ENCODE results near the gene KRT73. TPM values are rescaled to one million over a fixed set of nuclear protein-coding genes. Genes with fewer than 3 reads are reported as not detected.
A peak's percentile ranks its signal among the peaks of the same experiment; 100 is the strongest.

The KRT73 gene
- total and polyA plus RNA-seq, 4 donors = not detected

DNA sequence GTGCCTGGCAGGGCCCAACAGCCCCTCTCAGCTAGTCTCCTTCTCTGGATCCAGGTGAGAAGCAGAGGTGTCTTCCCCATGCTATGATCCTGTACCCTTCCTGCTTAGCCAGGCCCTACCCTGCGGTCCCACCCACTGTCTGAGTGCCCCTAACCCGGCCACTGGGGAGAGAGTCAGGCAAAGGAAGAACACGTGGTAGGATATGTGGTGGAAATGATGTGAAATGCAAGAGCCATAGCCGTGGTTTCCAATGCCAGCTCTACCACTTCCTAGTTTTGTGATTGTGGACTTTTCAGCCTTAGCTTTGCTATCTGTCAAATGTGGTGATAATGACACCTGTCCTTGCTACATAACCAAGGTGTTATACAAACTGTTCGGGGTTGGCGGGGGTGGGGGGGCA, 17.8 kb upstream of the KRT73 start:
- no peaks in the 10 kb centered on the region for H3K36me3 ChIP-seq (ENCODE audit: control insufficient read depth in 4 of 4, insufficient read depth in 3 of 4, low read depth in 1 of 4, low read length in 3 of 4)
- H3K27ac ChIP-seq (ENCODE audit: low read depth in 1 of 2, low read length in 2 of 2) = no peak overlapping the region
- no peak overlapping the region for H3K4me3 ChIP-seq (ENCODE audit: low read depth in 1 of 3, low read length in 3 of 3)
- DNase-seq (ENCODE audit: low spot score) = peak; percentile 19
- no peaks in the 10 kb centered on the region for H3K9me3 ChIP-seq (ENCODE audit: control insufficient read depth in 4 of 4, low read length in 3 of 4)
- no peak overlapping the region for H3K9ac ChIP-seq (ENCODE audit: low read depth in 1 of 2, low read length in 2 of 2)
- TF ChIP-seq, protein P1, sequence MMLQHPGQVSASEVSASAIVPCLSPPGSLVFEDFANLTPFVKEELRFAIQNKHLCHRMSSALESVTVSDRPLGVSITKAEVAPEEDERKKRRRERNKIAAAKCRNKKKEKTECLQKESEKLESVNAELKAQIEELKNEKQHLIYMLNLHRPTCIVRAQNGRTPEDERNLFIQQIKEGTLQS (IDR thresholded peaks at IDR 0.05) = no peak
- no peak for TF ChIP-seq YY1 (IDR thresholded peaks at IDR 0.05)
- no peak for TF ChIP-seq MAX (IDR thresholded peaks at IDR 0.05)
- H3K27me3 ChIP-seq (ENCODE audit: control insufficient read depth in 4 of 4, insufficient read depth in 4 of 4, low read length in 3 of 4) = no peaks in the 10 kb centered on the region
- H3K4me1 ChIP-seq (ENCODE audit: control insufficient read depth in 4 of 4, insufficient read depth in 4 of 4, low read length in 3 of 4) = no peaks in the 10 kb centered on the region
- 78% methylated on average over 6 of the region's 6 CpGs for WGBS

DNA sequence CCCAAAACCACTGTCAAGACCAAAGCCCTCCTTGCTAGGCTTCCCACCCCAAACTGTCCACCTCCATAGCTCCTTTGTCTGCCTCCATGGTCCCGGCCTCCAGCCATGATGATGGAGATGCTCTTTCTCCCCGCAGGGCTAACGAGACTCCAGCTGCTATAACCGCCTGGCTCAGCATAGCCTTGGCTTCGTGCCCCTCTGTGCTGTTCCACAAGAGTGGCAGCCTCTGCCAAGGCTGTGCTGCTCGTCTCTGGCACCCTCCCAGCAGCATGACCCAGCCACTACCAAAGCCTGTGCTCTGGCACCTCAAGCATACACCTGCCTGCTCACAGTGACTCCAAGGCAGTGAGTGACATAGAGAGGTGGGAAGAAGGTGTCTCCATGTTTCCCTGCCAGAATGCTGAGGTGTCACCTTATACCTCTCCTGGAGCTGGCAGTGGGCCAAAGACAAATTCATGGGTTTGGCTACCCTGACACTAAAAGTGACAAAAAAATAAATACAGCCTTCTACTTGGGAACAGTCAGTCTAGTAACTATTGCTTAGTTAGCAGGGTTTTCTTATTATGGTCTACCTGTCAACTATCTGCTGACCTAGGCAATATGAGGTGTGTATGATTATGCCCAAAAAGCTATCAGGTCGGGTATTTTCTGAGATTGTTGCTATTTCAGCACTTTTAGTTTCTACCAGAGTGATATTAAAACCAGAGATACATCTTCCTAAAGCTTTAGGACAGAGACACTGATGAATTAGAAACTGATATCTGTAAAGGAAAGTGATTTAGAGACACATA, 16.1 kb upstream of the KRT73 start:
- 46% methylated on average over 7 of the region's 7 CpGs for WGBS
- H3K27me3 ChIP-seq (ENCODE audit: control insufficient read depth in 4 of 4, insufficient read depth in 4 of 4, low read length in 3 of 4) = no peaks in the 10 kb centered on the region
- no peaks in the 10 kb centered on the region for H3K9me3 ChIP-seq (ENCODE audit: control insufficient read depth in 4 of 4, low read length in 3 of 4)
- no peak overlapping the region for H3K4me3 ChIP-seq (ENCODE audit: low read depth in 1 of 3, low read length in 3 of 3)
- H3K4me1 ChIP-seq (ENCODE audit: control insufficient read depth in 4 of 4, insufficient read depth in 4 of 4, low read length in 3 of 4) = no peaks in the 10 kb centered on the region
- no peak overlapping the region for H3K27ac ChIP-seq (ENCODE audit: low read depth in 1 of 2, low read length in 2 of 2)
- H3K9ac ChIP-seq (ENCODE audit: low read depth in 1 of 2, low read length in 2 of 2) = no peak overlapping the region
- peak; percentile 31 for DNase-seq (ENCODE audit: low spot score)
- TF ChIP-seq FOXA1 (IDR thresholded peaks at IDR 0.05) (no peak), EGR1 (IDR thresholded peaks at IDR 0.05; ENCODE audit: low read depth in 2 of 2) (no peak), FOXA2 (IDR thresholded peaks at IDR 0.05) (no peak), MAX (IDR thresholded peaks at IDR 0.05) (no peak), HNF4G (IDR thresholded peaks at IDR 0.05) (no peak), NR2F2 (IDR thresholded peaks at IDR 0.05) (no peak), RXRA (IDR thresholded peaks at IDR 0.05) (no peak), YY1 (IDR thresholded peaks at IDR 0.05) (no peak), CTCF (IDR thresholded peaks at IDR 0.05; ENCODE audit: low read depth, low read length, missing input control) (no peak), TAF1 (conservative IDR thresholded peaks at IDR 0.05) (no peak), JUND (IDR thresholded peaks at IDR 0.05) (no peak), GABPA (IDR thresholded peaks at IDR 0.05 in 1 of 2, conservative IDR thresholded peaks at IDR 0.05 in 1 of 2) (no peak), RAD21 (IDR thresholded peaks at IDR 0.05) (no peak), ZBTB33 (IDR thresholded peaks at IDR 0.05) (no peak), SP1 (IDR thresholded peaks at IDR 0.05) (no peak), HNF4A (conservative IDR thresholded peaks at IDR 0.05) (no peak)
- TF ChIP-seq, protein P1 (IDR thresholded peaks at IDR 0.05) = no peak
- TF ChIP-seq, protein P2, sequence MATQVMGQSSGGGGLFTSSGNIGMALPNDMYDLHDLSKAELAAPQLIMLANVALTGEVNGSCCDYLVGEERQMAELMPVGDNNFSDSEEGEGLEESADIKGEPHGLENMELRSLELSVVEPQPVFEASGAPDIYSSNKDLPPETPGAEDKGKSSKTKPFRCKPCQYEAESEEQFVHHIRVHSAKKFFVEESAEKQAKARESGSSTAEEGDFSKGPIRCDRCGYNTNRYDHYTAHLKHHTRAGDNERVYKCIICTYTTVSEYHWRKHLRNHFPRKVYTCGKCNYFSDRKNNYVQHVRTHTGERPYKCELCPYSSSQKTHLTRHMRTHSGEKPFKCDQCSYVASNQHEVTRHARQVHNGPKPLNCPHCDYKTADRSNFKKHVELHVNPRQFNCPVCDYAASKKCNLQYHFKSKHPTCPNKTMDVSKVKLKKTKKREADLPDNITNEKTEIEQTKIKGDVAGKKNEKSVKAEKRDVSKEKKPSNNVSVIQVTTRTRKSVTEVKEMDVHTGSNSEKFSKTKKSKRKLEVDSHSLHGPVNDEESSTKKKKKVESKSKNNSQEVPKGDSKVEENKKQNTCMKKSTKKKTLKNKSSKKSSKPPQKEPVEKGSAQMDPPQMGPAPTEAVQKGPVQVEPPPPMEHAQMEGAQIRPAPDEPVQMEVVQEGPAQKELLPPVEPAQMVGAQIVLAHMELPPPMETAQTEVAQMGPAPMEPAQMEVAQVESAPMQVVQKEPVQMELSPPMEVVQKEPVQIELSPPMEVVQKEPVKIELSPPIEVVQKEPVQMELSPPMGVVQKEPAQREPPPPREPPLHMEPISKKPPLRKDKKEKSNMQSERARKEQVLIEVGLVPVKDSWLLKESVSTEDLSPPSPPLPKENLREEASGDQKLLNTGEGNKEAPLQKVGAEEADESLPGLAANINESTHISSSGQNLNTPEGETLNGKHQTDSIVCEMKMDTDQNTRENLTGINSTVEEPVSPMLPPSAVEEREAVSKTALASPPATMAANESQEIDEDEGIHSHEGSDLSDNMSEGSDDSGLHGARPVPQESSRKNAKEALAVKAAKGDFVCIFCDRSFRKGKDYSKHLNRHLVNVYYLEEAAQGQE (IDR thresholded peaks at IDR 0.05) = no peak
- no peaks in the 10 kb centered on the region for H3K36me3 ChIP-seq (ENCODE audit: control insufficient read depth in 4 of 4, insufficient read depth in 3 of 4, low read depth in 1 of 4, low read length in 3 of 4)
